RWPE2 (cell line): Measurements from ENCODE around the gene SLC1A6.
"Not testable (repeated sequence)": the region's sequence is repeated elsewhere in the genome, so short reads cannot be mapped to it uniquely, and the experiment has no call there.

Experiments used
- ATAC-seq: fragments of 200-7000 bp; cut with Tn5 transposase; 3 replicates; pipeline ENCODE4 v1.9.1; 2021; ENCODE audit warnings: low read depth
- DNase-seq: peaks from one replicate; pipeline ENCODE4 v3.0.0-alpha.2; 2020; ENCODE audit warnings: low spot score
- H3K27ac ChIP-seq: fragments of 450-650 bp; 2 replicates; pipeline ENCODE4 v1.5.1; 2017; ENCODE audit warnings: mild to moderate bottlenecking; ENCODE audit not compliant: poor library complexity, severe bottlenecking
- H3K27me3 ChIP-seq: fragments of 250-450 bp; sonication (Bioruptor Pico); 2 replicates; pipeline ENCODE4 v1.5.1; 2021; ENCODE audit warnings: mild to moderate bottlenecking, moderate library complexity; ENCODE audit not compliant: insufficient read depth, poor library complexity, severe bottlenecking
- H3K36me3 ChIP-seq: fragments of 250-450 bp; sonication (Bioruptor Pico); 2 replicates; pipeline ENCODE4 v1.5.1; 2020; ENCODE audit warnings: low read depth, mild to moderate bottlenecking, moderate library complexity
- H3K4me1 ChIP-seq: fragments of 250-450 bp; sonication (Bioruptor Pico); 2 replicates; pipeline ENCODE4 v1.5.1; 2021; ENCODE audit warnings: mild to moderate bottlenecking, moderate library complexity; ENCODE audit not compliant: insufficient read depth, poor library complexity, severe bottlenecking
- H3K4me3 ChIP-seq: fragments of 250-450 bp; sonication (Bioruptor Pico); 2 replicates; pipeline ENCODE4 v1.5.1; 2021; ENCODE audit warnings: mild to moderate bottlenecking, moderate library complexity; ENCODE audit not compliant: severe bottlenecking
- H3K9me3 ChIP-seq: fragments of 250-450 bp; sonication (Bioruptor Pico); 2 replicates; pipeline ENCODE4 v1.5.1; 2021; ENCODE audit warnings: mild to moderate bottlenecking, moderate library complexity; ENCODE audit not compliant: severe bottlenecking
- CTCF ChIP-seq: fragments of 450-650 bp; IDR thresholded peaks from one replicate; pipeline ENCODE4 v1.5.1; 2017; ENCODE audit warnings: mild to moderate bottlenecking, moderate library complexity; ENCODE audit not compliant: poor library complexity, severe bottlenecking

The SLC1A6 gene

GRCh38 chr19:14979476-14980255 lies at the start of gene SLC1A6:
Gene SLC1A6 (minus strand): TSS chr19:14979864. CDS start chr19:14972910, 6,954 bp downstream.
- ATAC-seq, result peak; percentile 45; the same call in 1 of the 3 replicates
- Histone ChIP-seq H3K4me3 (peak within 1 kb of the TSS; percentile 13), H3K9me3 (no peaks in the 10 kb centered on the region), H3K27ac (no peak within 1 kb of the TSS), H3K27me3 (peaks cover 52% of the 10 kb centered on the region), H3K4me1 (no peaks in the 10 kb centered on the region), H3K36me3 (no peaks in the 10 kb centered on the region)
- TF ChIP-seq CTCF, result no peak
- DNase-seq, result no peak

GRCh38 chr19:15028490-15028889 lies 48.8 kb upstream of the SLC1A6 start:
- TF ChIP-seq CTCF, result no peak
- DNase-seq (no peak), ATAC-seq (no peak)
- H3K36me3 ChIP-seq, result no peaks in the 10 kb centered on the region
- no peaks in the 10 kb centered on the region for H3K9me3 ChIP-seq
- H3K4me1 ChIP-seq, result no peaks in the 10 kb centered on the region
- no peak overlapping the region for H3K4me3 ChIP-seq
- H3K27ac ChIP-seq, result no peak overlapping the region
- H3K27me3 ChIP-seq, result no peaks in the 10 kb centered on the region

GRCh38 chr19:15025217-15025616 lies 45.6 kb upstream of the SLC1A6 start:
- no peaks in the 10 kb centered on the region for H3K4me1 ChIP-seq
- H3K9me3 ChIP-seq, result no peaks in the 10 kb centered on the region
- 0 out of 3 replicates have a peak, but pooled peaks have one; percentile 38 for ATAC-seq
- TF ChIP-seq CTCF, result peak; percentile 28
- no peak overlapping the region for H3K27ac ChIP-seq
- DNase-seq, result no peak
- no peak overlapping the region for H3K4me3 ChIP-seq
- no peaks in the 10 kb centered on the region for H3K27me3 ChIP-seq
- H3K36me3 ChIP-seq, result no peaks in the 10 kb centered on the region

- no peak for TF ChIP-seq CTCF
- no peaks in the 10 kb centered on the region for H3K27me3 ChIP-seq
- no peaks in the 10 kb centered on the region for H3K36me3 ChIP-seq
- H3K4me3 ChIP-seq, result no peak overlapping the region
- H3K4me1 ChIP-seq, result no peaks in the 10 kb centered on the region
- ATAC-seq (no peak), DNase-seq (no peak)
- no peak overlapping the region for H3K27ac ChIP-seq
- H3K9me3 ChIP-seq, result no peaks in the 10 kb centered on the region
These were observed 43.1 kb upstream of the SLC1A6 start for GRCh38 chr19:15022752-15023151.

GRCh38 chr19:15021286-15022007 lies 41.8 kb upstream of the SLC1A6 start:
- no peaks in the 10 kb centered on the region for H3K9me3 ChIP-seq
- no peak overlapping the region for H3K27ac ChIP-seq
- DNase-seq, result no peak
- H3K36me3 ChIP-seq, result no peaks in the 10 kb centered on the region
- no peak overlapping the region for H3K4me3 ChIP-seq
- no peak for ATAC-seq
- no peaks in the 10 kb centered on the region for H3K27me3 ChIP-seq
- H3K4me1 ChIP-seq, result no peaks in the 10 kb centered on the region
- TF ChIP-seq CTCF, result no peak

- not testable (repeated sequence) for H3K4me3 ChIP-seq, H3K27ac ChIP-seq, ATAC-seq
These were observed 39.2 kb upstream of the SLC1A6 start for GRCh38 chr19:15018836-15019235.

More at GRCh38 chr19:15018836-15019235, 39.2 kb upstream of the SLC1A6 start:
- not testable (repeated sequence) for H3K9me3 ChIP-seq, H3K27me3 ChIP-seq, H3K4me1 ChIP-seq, H3K36me3 ChIP-seq, DNase-seq
